GM19455 (cell line): ENCODE data around the gene ATXN7L3B.

ENCODE experiments used
- ATAC-seq: cut with Tn5 transposase; IDR thresholded peaks from one replicate; pipeline ENCODE4 v1.9.1; 2021; ENCODE audit not compliant: unreplicated experiment

The ATXN7L3B gene

GRCh38 chr12:74547249-74547648 lies 9.6 kb downstream of the ATXN7L3B start:
- ATAC-seq: no peak

- no peak for ATAC-seq
Observed at GRCh38 chr12:74551291-74551690, 13.7 kb downstream of the ATXN7L3B start.

GRCh38 chr12:74552201-74552600 lies 14.6 kb downstream of the ATXN7L3B start:
- no peak for ATAC-seq

GRCh38 chr12:74559728-74560127 lies 22.1 kb downstream of the ATXN7L3B start:
- no peak for ATAC-seq

- ATAC-seq: no peak
Observed at GRCh38 chr12:74563927-74564326, 26.3 kb downstream of the ATXN7L3B start.

GRCh38 chr12:74578486-74578885 lies 40.9 kb downstream of the ATXN7L3B start:
- ATAC-seq: no peak

- no peak for ATAC-seq
Observed at GRCh38 chr12:74579446-74579845, 41.8 kb downstream of the ATXN7L3B start.

GRCh38 chr12:74579981-74580380 lies 42.3 kb downstream of the ATXN7L3B start:
- no peak for ATAC-seq

- no peak for ATAC-seq
Observed at GRCh38 chr12:74581439-74581838, 43.8 kb downstream of the ATXN7L3B start.

GRCh38 chr12:74584483-74585062 lies 46.9 kb downstream of the ATXN7L3B start:
- no peak for ATAC-seq

GRCh38 chr12:74586251-74586650 lies 48.6 kb downstream of the ATXN7L3B start:
- no peak for ATAC-seq
